GM12878 (cell line): Measurements from ENCODE around the gene TLCD3B.

ENCODE experiments used
- BHLHE40 ChIP-seq, 2 experiments: fragments of 450-650 bp in 1 of 2; IDR thresholded peaks; 2 replicates each; pipeline ENCODE4 v1.6.1; 2011 to 2017; ENCODE audit warnings: low read depth in 2 of 2, borderline replicate concordance in 1 of 2, improper control_type of control experiment in 1 of 2, low read length in 1 of 2, mild to moderate bottlenecking in 1 of 2
- CTCF ChIP-seq, 3 experiments: IDR thresholded peaks in 2 of 3; conservative IDR thresholded peaks in 1 of 3; 2 replicates each; pipeline ENCODE4 v1.5.1; 2011; ENCODE audit warnings: low read depth in 3 of 3, low read length in 3 of 3, mild to moderate bottlenecking in 3 of 3, control low read depth in 2 of 3, moderate library complexity in 2 of 3, inconsistent platforms in 1 of 3, mixed read lengths in 1 of 3; ENCODE audit not compliant: control insufficient read depth in 2 of 3, insufficient read depth in 1 of 3; ENCODE audit errors: extremely low read depth in 1 of 3
- EGR1 ChIP-seq, 2 experiments: IDR thresholded peaks; 1 replicate in 1 of 2; 2 replicates in 1 of 2; pipeline ENCODE4 v1.6.1; 2011 to 2012; ENCODE audit warnings: low read depth in 2 of 2, low read length in 2 of 2, borderline replicate concordance in 1 of 2, mild to moderate bottlenecking in 1 of 2, moderate library complexity in 1 of 2
- JUND ChIP-seq: IDR thresholded peaks from 2 replicates; pipeline ENCODE4 v1.6.1; 2012; ENCODE audit warnings: low read depth, mild to moderate bottlenecking, low read length, improper control_type of control experiment, moderate library complexity
- POLR2A ChIP-seq: IDR thresholded peaks from 2 replicates; pipeline ENCODE4 v1.6.1; 2011; ENCODE audit warnings: low read depth, mild to moderate bottlenecking, low read length
- RAD21 ChIP-seq: IDR thresholded peaks from 2 replicates; pipeline ENCODE4 v1.6.1; 2011; ENCODE audit warnings: mild to moderate bottlenecking, low read depth, low read length, moderate library complexity; ENCODE audit not compliant: insufficient read depth
- TAF1 ChIP-seq: IDR thresholded peaks from 2 replicates; pipeline ENCODE4 v1.6.1; 2011; ENCODE audit warnings: mild to moderate bottlenecking, low read depth, low read length, borderline replicate concordance
- ZBTB40 ChIP-seq: fragments of 450-650 bp; IDR thresholded peaks from 2 replicates; pipeline ENCODE4 v1.6.1; 2016; ENCODE audit warnings: mild to moderate bottlenecking, moderate library complexity, borderline replicate concordance

GRCh38 chr16:29995911-29996765 is 34.9 kb downstream of the TLCD3B start, which contains the start of gene INO80E:
- TF ChIP-seq TAF1 (peak; percentile 83; the same call in 1 of the 2 replicates), CTCF (IDR thresholded peaks at IDR 0.05 in 2 of 3, conservative IDR thresholded peaks at IDR 0.05 in 1 of 3; ENCODE audit: control insufficient read depth in 2 of 3, extremely low read depth in 1 of 3, insufficient read depth in 1 of 3, low read depth in 3 of 3, low read length in 3 of 3) (no peak), RAD21 (no peak), ZBTB40 (peak; percentile 76; the same call in 1 of the 2 replicates), POLR2A (peak; percentile 86), JUND (no peak), EGR1 (IDR thresholded peaks at IDR 0.05; ENCODE audit: borderline replicate concordance in 1 of 2, low read depth in 2 of 2, low read length in 2 of 2) (peak; percentile 80 to 83), BHLHE40 (IDR thresholded peaks at IDR 0.05; ENCODE audit: borderline replicate concordance in 1 of 2, low read depth in 2 of 2, low read length in 1 of 2) (peak; percentile 90 to 97)
